H1 (cell line): ENCODE results near the gene MEF2D. TPM values are rescaled to one million over a fixed set of nuclear protein-coding genes. Genes with fewer than 3 reads are reported as not detected.

ENCODE experiments used
- CTCF ChIA-PET: fragments of 300-600 bp; sonication (Branson Sonifier 250); formaldehyde crosslinking; loops from one replicate; lab custom pipeline; 2021; ENCODE audit not compliant: partially characterized antibody; lab: Charles Lee
- POLR2A ChIA-PET: fragments of 300-600 bp; sonication (Branson Sonifier 250); formaldehyde crosslinking; loops from one replicate; lab custom pipeline; 2021; ENCODE audit warnings: inconsistent platforms; ENCODE audit not compliant: partially characterized antibody; lab: Charles Lee
- DNase-seq, 2 experiments: peaks; one replicate each; pipeline versions ENCODE4 v3.0.0 to v3.0.0-alpha.2; 2010 to 2022; ENCODE audit warnings: low spot score in 2 of 2, low read depth in 1 of 2, mixed read lengths in 1 of 2
- FAIRE-seq: peaks from 2 replicates; lab custom pipeline; 2011; peaks lifted over from hg19 to GRCh38; lab: Jason Lieb, UNC
- H2AFZ ChIP-seq: 2 replicates; pipeline ENCODE4 v1.8.1; 2012; ENCODE audit warnings: low read length, inconsistent platforms
- H2AK5ac ChIP-seq: 2 replicates; pipeline ENCODE4 v1.6.1; 2013; ENCODE audit warnings: low read depth, low read length
- H2BK120ac ChIP-seq: replicated peaks from 2 replicates; pipeline ENCODE3; 2013; ENCODE audit warnings: low read depth, low read length, inconsistent platforms
- H2BK12ac ChIP-seq: 2 replicates; pipeline ENCODE4 v1.6.1; 2013; ENCODE audit warnings: low read depth, low read length
- H2BK15ac ChIP-seq: 2 replicates; pipeline ENCODE4 v1.6.1; 2013; ENCODE audit warnings: low read length
- H2BK20ac ChIP-seq: 2 replicates; pipeline ENCODE4 v1.6.1; 2013; ENCODE audit warnings: low read length
- H2BK5ac ChIP-seq: 2 replicates; pipeline ENCODE4 v1.6.1; 2013; ENCODE audit warnings: low read depth, low read length
- H3K14ac ChIP-seq: 2 replicates; pipeline ENCODE4 v1.6.1; 2013; ENCODE audit warnings: inconsistent platforms; ENCODE audit not compliant: insufficient read length
- H3K18ac ChIP-seq: 2 replicates; pipeline ENCODE4 v1.6.1; 2013; ENCODE audit warnings: low read length; ENCODE audit errors: extremely low read depth
- H3K23ac ChIP-seq: 2 replicates; pipeline ENCODE4 v1.6.1; 2013; ENCODE audit warnings: inconsistent platforms; ENCODE audit not compliant: insufficient read length
- H3K23me2 ChIP-seq: 2 replicates; pipeline ENCODE4 v1.6.1; 2013; ENCODE audit warnings: low read depth, low read length
- H3K27ac ChIP-seq: 2 replicates; pipeline ENCODE4 v1.6.1; 2011; ENCODE audit warnings: low read depth, low read length, inconsistent platforms
- H3K27me3 ChIP-seq, 4 experiments: replicated peaks in 1 of 4; 1 replicate in 1 of 4; 2 replicates in 3 of 4; pipeline versions ENCODE4 v1.6.1 to v1.8.1; 2011 to 2013; ENCODE audit warnings: low read length in 3 of 4, mild to moderate bottlenecking in 3 of 4, inconsistent platforms in 2 of 4, mixed read lengths in 2 of 4, moderate library complexity in 1 of 4; ENCODE audit not compliant: control insufficient read depth in 3 of 4, insufficient read depth in 3 of 4; ENCODE audit errors: extremely low read depth in 1 of 4
- H3K36me3 ChIP-seq, 4 experiments: 2 replicates each; pipeline versions ENCODE4 v1.6.1 to v1.8.1; 2011 to 2013; ENCODE audit warnings: mild to moderate bottlenecking in 4 of 4, low read length in 3 of 4, moderate library complexity in 2 of 4, control low read depth in 1 of 4, inconsistent platforms in 1 of 4; ENCODE audit not compliant: insufficient read depth in 4 of 4, control insufficient read depth in 2 of 4
- H3K4ac ChIP-seq: replicated peaks from 2 replicates; pipeline ENCODE3; 2013; ENCODE audit warnings: low read length, low read depth, mixed read lengths, inconsistent platforms; ENCODE audit not compliant: insufficient read length
- H3K4me1 ChIP-seq, 4 experiments: replicated peaks in 1 of 4; 1 replicate in 1 of 4; 2 replicates in 3 of 4; pipeline versions ENCODE4 v1.6.1 to v1.8.1; 2011 to 2013; ENCODE audit warnings: low read length in 3 of 4, inconsistent platforms in 2 of 4, mixed read lengths in 1 of 4; ENCODE audit not compliant: insufficient read depth in 4 of 4, control insufficient read depth in 3 of 4
- H3K4me2 ChIP-seq, 2 experiments: 2 replicates each; pipeline versions ENCODE4 v1.6.1 to v1.8.1; 2011 to 2013; ENCODE audit warnings: low read depth in 2 of 2, low read length in 2 of 2, control low read depth in 1 of 2, inconsistent platforms in 1 of 2, mild to moderate bottlenecking in 1 of 2; ENCODE audit not compliant: insufficient read depth in 1 of 2
- H3K4me3 ChIP-seq, 4 experiments: fragments of 200-600, 300-600 bp in 1 of 4; sonication (generic), shearing (Covaris generic), sonication (Bioruptor Twin) in 1 of 4; 2 replicates each; pipeline versions ENCODE4 v1.5.1 to v1.8.1; 2011 to 2016; ENCODE audit warnings: low read length in 4 of 4, low read depth in 3 of 4, control low read depth in 2 of 4, inconsistent platforms in 2 of 4, mild to moderate bottlenecking in 2 of 4, mixed read lengths in 1 of 4, moderate library complexity in 1 of 4; ENCODE audit not compliant: insufficient read depth in 2 of 4; ENCODE audit errors: extremely low read depth in 1 of 4
- H3K56ac ChIP-seq: replicated peaks from 2 replicates; pipeline ENCODE3; 2013; ENCODE audit warnings: low read depth, mild to moderate bottlenecking, mixed read lengths, low read length, inconsistent platforms; ENCODE audit not compliant: insufficient read length
- H3K79me1 ChIP-seq: 2 replicates; pipeline ENCODE4 v1.6.1; 2013; ENCODE audit warnings: low read depth, low read length, control low read depth
- H3K79me2 ChIP-seq, 2 experiments: 2 replicates each; pipeline versions ENCODE4 v1.6.1 to v1.8.1; 2012 to 2013; ENCODE audit warnings: low read length in 2 of 2, mild to moderate bottlenecking in 2 of 2, inconsistent platforms in 1 of 2; ENCODE audit not compliant: insufficient read depth in 2 of 2, control insufficient read depth in 1 of 2
- H3K9ac ChIP-seq, 4 experiments: replicated peaks in 1 of 4; 1 replicate in 1 of 4; 2 replicates in 3 of 4; pipeline versions ENCODE4 v1.6.1 to v1.8.1; 2011 to 2013; ENCODE audit warnings: low read depth in 3 of 4, low read length in 3 of 4, control low read depth in 2 of 4, mild to moderate bottlenecking in 2 of 4, moderate library complexity in 2 of 4, inconsistent platforms in 1 of 4; ENCODE audit errors: extremely low read depth in 1 of 4
- H3K9me3 ChIP-seq, 2 experiments: 2 replicates each; pipeline versions ENCODE4 v1.6.1 to v1.8.1; 2012 to 2013; ENCODE audit warnings: mild to moderate bottlenecking in 2 of 2, moderate library complexity in 2 of 2, control low read depth in 1 of 2, inconsistent platforms in 1 of 2, low read depth in 1 of 2, low read length in 1 of 2, mixed read lengths in 1 of 2; ENCODE audit not compliant: insufficient read depth in 2 of 2
- H4K20me1 ChIP-seq, 2 experiments: replicated peaks in 1 of 2; 2 replicates each; pipeline versions ENCODE3 to v1.8.1; 2011 to 2013; ENCODE audit warnings: inconsistent platforms in 2 of 2, low read length in 2 of 2, mild to moderate bottlenecking in 1 of 2; ENCODE audit not compliant: insufficient read depth in 2 of 2, control insufficient read depth in 1 of 2
- H4K5ac ChIP-seq: 2 replicates; pipeline ENCODE4 v1.6.1; 2013; ENCODE audit warnings: low read length, low read depth, mixed read lengths, inconsistent platforms; ENCODE audit not compliant: insufficient read length
- H4K8ac ChIP-seq: 2 replicates; pipeline ENCODE4 v1.8.0; 2013; ENCODE audit warnings: mild to moderate bottlenecking, moderate library complexity, low read length, inconsistent platforms; ENCODE audit not compliant: insufficient read depth; ENCODE audit errors: extremely low read depth
- H4K91ac ChIP-seq: replicated peaks from 2 replicates; pipeline ENCODE3; 2013; ENCODE audit warnings: low read length, mixed read lengths, inconsistent platforms; ENCODE audit not compliant: insufficient read length
- CBX8 ChIP-seq: fragments of 300-800, 300-1000 bp; sonication (generic); IDR thresholded peaks from 2 replicates; pipeline ENCODE4 v1.7.1; 2016; ENCODE audit warnings: low read depth, low read length, borderline replicate concordance
- E2F6 ChIP-seq: IDR thresholded peaks from 2 replicates; pipeline ENCODE4 v1.6.1; 2012; ENCODE audit warnings: inconsistent platforms
- POLR2A ChIP-seq, 2 experiments: IDR thresholded peaks; 1 replicate in 1 of 2; 2 replicates in 1 of 2; pipeline ENCODE4 v1.6.1; 2011; ENCODE audit warnings: low read depth in 2 of 2, low read length in 2 of 2, mild to moderate bottlenecking in 2 of 2; ENCODE audit errors: control extremely low read depth in 1 of 2
- RFX5 ChIP-seq: IDR thresholded peaks from 2 replicates; pipeline ENCODE4 v1.6.1; 2011; ENCODE audit warnings: low read depth, low read length, improper control_type of control experiment, borderline replicate concordance
- SIX5 ChIP-seq: IDR thresholded peaks from 2 replicates; pipeline ENCODE4 v1.6.1; 2011; ENCODE audit warnings: mild to moderate bottlenecking, low read depth, low read length
- ZNF274 ChIP-seq: IDR thresholded peaks from 2 replicates; pipeline ENCODE4 v1.7.0; 2012; ENCODE audit warnings: low read length, borderline replicate concordance; ENCODE audit errors: extremely low read depth
- WGBS, 2 experiments: shearing (Covaris generic) in 1 of 2; methylation state at CpG; one replicate each; pipeline versions ENCODE4 v1.1.6 to v1.1.7; 2013 to 2015; ENCODE audit warnings: low lambda C conversion rate in 2 of 2, mixed read lengths in 2 of 2, inconsistent platforms in 1 of 2, low coverage in 1 of 2, missing lambda C conversion rate in 1 of 2; ENCODE audit not compliant: insufficient replicate concordance in 2 of 2, insufficient coverage in 1 of 2, insufficient read length in 1 of 2; ENCODE audit errors: extremely low coverage in 1 of 2, missing lambda C conversion rate in 1 of 2; 5-methylcytosine and 5-hydroxymethylcytosine counted together
- polyA plus RNA-seq, 7 experiments: library from polyadenylated mRNA; depleted of rRNA in 3 of 7; stranded (reverse) in 5 of 7; unstranded in 2 of 7; fragments of >200 nt in 5 of 7; fragments of 200-250 nt in 2 of 7; gene quantifications; 1 replicate in 5 of 7; 2 replicates in 1 of 7; 4 replicates in 1 of 7; pipeline versions ENCODE4 v1.2.1 to v1.2.3, GENCODE V29; 2011 to 2013; ENCODE audit warnings: missing spikeins in 2 of 7, mixed read lengths in 2 of 7
- total RNA-seq: library from RNA; stranded (reverse); fragmentation: NEBNext Ultra II Directional; extraction: Animal tissue kit (Norgen Biotek cat#: 25700); gene quantifications from 2 replicates; pipeline ENCODE4 v1.2.1, GENCODE V29; 2021

MEF2D gene
- total and polyA plus RNA-seq, 2 of the 8 experiments (the other 6 are each of a cell fraction or from before 2014, with no cell fraction given) = 17.3 to 20.3 TPM

- Histone ChIP-seq H3K9ac (no peak overlapping the region), H3K79me2 (no peaks in the 10 kb centered on the region), H3K4me3 (no peak overlapping the region), H4K5ac (no peak overlapping the region), H2BK120ac (no peak overlapping the region), H2BK20ac (no peak overlapping the region), H4K91ac (no peak overlapping the region), H2AK5ac (no peak overlapping the region), H3K27ac (no peak overlapping the region), H2BK5ac (no peak overlapping the region), H3K56ac (no peak overlapping the region), H4K20me1 (no peaks in the 10 kb centered on the region), H2BK15ac (no peak overlapping the region), H3K23me2 (no peaks in the 10 kb centered on the region), H2AFZ (no peak overlapping the region), H3K27me3 (no peaks in the 10 kb centered on the region), H3K18ac (no peak overlapping the region), H3K36me3 (peaks cover 9 to 47% (median 25%) of the 10 kb centered on the region in 4 experiments; a peak in 5 of 8 replicates), H3K14ac (no peak overlapping the region), H3K4me2 (no peak overlapping the region), H3K79me1 (no peaks in the 10 kb centered on the region), H4K8ac (peak overlapping the region; percentile 41; the same call in 1 of the 2 replicates), H3K4me1 (no peaks in the 10 kb centered on the region), H3K23ac (no peak overlapping the region), H3K4ac (no peak overlapping the region), H2BK12ac (no peak overlapping the region), H3K9me3 (no peaks in the 10 kb centered on the region)
- ChIA-PET CTCF (interaction anchor here (1.2 to 3.6 kb wide), 5 partner anchors 9 to 93 kb away, joined by 3 to 11 read pairs (median 4); no protein-coding TSS in a partner anchor), POLR2A (interaction anchor here (0.5 kb wide), 1 partner anchor 67 kb away, joined by 3 read pairs; the partner anchor contains the start of gene GPATCH4)
- WGBS, 2 experiments = 92% methylated on average over 12 of the region's 12 CpGs; no CpG with 5 or more reads in 1 of the 2 experiments
- TF ChIP-seq RFX5 = no peak
- TF ChIP-seq SIX5 = no peak
- TF ChIP-seq ZNF274 = no peak
- TF ChIP-seq CBX8 = no peak
- TF ChIP-seq E2F6 = no peak
- TF ChIP-seq POLR2A (IDR thresholded peaks at IDR 0.05; ENCODE audit: control extremely low read depth in 1 of 2, low read depth in 2 of 2, low read length in 2 of 2) = no peak
- DNase-seq (no peak), FAIRE-seq (no peak)
Observed at GRCh38 chr1:156534424-156535060, 34.0 kb upstream of the MEF2D start.
